GM12801 (cell line): Measurements from ENCODE around the gene TBCCD1.

Experiments
- TF ChIP-seq, protein P1 (sequence below): IDR thresholded peaks from one replicate; pipeline ENCODE4 v1.5.1; 2011; ENCODE audit warnings: control low read depth; ENCODE audit not compliant: insufficient read length; ENCODE audit errors: extremely low read depth

The TBCCD1 gene

DNA sequence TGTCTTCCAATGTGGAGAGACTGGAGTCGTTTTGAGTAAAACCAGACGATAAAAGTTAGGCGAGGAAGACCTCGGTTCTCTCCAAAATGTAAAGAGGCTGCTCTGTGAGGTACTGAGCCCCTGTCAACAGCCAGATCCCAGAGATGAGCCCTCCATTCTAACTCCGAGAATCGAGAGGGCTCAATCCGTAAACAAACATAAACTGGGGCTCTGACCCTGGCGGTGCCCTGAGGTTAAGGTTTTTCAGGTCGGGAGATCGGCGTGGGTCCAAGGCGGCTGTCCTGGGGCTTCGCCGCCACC is 417 bp downstream of the TBCCD1 start:
- TF ChIP-seq, protein P1, sequence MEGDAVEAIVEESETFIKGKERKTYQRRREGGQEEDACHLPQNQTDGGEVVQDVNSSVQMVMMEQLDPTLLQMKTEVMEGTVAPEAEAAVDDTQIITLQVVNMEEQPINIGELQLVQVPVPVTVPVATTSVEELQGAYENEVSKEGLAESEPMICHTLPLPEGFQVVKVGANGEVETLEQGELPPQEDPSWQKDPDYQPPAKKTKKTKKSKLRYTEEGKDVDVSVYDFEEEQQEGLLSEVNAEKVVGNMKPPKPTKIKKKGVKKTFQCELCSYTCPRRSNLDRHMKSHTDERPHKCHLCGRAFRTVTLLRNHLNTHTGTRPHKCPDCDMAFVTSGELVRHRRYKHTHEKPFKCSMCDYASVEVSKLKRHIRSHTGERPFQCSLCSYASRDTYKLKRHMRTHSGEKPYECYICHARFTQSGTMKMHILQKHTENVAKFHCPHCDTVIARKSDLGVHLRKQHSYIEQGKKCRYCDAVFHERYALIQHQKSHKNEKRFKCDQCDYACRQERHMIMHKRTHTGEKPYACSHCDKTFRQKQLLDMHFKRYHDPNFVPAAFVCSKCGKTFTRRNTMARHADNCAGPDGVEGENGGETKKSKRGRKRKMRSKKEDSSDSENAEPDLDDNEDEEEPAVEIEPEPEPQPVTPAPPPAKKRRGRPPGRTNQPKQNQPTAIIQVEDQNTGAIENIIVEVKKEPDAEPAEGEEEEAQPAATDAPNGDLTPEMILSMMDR = no peak

DNA sequence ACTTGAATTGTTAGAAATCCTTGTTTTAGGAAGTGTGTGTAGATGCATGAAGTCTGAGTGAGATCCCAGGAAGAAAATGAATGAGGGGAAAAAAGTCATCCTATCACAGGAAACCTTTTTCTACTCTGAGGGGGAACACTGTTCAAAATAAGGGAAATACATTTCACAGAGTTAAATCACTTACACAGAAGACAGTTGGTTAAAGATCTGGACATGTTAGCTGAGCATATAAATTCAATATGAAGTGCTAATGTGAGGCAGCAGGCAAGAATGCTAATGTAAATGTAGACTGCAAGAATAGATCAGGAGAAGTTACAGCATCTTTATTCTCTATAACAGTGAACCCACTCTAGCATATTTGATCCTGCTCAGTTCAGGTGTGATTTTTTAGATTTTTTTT is 2.6 kb downstream of the TBCCD1 start:
- TF ChIP-seq, protein P1 = no peak

DNA sequence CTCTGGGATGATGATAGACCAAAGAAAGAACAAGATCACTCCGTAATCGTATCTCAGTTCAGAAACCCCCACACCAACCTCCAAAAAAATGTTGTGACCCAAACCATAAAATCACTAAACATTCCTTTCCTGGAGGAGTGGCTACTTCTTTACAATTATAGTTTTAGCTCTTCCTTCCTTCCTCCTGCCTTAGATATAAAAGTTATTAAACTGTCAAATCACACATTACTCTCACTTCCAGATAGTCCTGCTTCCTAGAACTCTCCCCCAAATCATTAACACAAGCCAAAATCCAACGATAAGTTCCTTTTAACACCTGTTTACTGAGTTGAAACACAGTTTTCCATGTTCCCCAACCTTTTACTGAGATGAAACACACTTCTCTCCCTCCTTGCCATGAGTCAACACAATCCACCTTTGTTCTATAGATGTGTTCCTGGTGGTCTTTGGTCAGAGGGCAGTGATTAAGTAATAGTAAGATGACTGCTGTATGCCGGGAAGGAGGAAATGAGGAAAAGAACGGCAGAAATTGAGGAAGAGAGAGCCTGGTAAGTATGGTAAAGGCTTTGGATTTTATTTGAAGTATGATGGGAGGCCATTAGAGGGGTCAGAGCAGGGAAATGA is 14.6 kb downstream of the TBCCD1 start:
- TF ChIP-seq, protein P1 = no peak

DNA sequence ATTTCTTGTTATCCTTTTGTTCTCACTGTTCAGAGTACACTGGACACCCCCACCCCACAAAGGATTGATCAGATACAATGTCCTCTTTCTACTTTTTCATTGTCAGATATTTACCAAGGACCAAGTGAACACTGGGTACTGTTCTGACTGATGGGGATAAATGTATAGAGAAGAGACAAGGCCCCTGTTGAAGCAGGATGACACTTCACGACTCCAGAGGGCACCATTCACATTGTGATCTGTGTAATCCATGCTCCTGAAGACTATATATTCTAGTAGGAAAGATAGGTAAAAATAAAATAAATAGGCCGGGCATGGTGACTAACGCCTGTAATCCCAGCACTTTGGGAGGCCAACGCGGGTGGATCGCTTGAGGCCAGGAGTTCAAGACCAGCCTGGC is 15.8 kb downstream of the TBCCD1 start:
- TF ChIP-seq, protein P1 = no peak

DNA sequence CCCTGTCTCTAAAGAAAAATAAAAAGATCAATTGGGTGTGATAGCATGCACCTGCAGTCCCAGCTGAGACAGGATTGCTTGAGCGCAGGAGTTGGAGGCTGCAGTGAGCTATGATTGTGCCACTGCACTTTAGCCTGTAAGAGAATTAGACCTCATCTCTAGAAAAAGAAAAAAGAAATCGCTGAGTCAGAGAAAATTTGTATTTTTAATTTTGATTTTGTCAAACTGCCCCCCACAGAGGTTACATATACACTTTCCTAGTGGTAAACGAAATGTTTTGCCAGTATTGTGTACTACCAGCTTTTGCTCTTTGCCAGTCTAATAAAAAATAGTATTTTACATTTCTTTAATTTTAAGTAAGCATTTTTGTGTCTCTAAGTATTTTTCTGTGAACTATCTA is 17.6 kb downstream of the TBCCD1 start:
- TF ChIP-seq, protein P1 = no peak

DNA sequence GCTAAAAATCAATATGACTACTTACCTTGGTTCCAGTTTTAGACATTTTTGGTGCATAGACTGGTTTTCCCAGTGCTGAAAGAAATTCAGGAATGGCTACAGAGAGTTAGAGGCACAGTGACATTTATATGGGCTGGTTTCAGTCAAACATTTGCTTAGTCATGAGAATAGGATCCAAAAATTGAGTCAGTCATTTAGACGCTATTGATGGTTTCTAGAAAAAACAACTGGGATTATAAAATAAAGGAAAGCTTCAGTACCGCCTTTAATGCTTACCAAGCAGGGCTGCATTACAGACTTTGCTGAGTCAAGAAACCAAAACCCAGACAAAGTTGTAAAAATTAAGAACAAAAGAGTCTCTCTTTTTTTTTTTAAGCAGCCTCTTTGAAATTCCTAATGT is 22.9 kb downstream of the TBCCD1 start, which contains the start of gene CRYGS:
CRYGS (minus strand) TSS at position 100 of the 400 bp plus-strand sequence; CDS start at position 46, 54 bp downstream.
- TF ChIP-seq, protein P1 = no peak

DNA sequence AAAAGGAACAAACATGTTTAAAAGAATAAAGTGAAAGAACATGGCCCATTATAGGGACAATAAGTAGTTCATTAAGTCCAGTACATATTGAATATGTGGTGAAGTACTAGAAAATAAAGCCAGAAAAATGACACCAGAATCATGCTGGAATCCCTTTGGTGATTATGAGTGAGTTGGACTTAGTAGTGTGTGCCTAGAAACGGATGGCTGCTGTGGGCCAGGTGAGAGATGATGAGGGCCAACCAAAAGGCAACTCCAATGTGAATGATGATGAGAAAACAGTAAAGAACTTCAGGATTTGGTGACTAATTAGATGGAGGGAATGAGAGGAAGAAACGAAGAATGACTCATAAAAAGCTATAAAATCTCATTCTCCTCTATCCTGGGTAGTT is 26.3 kb downstream of the TBCCD1 start:
- TF ChIP-seq, protein P1 = no peak
